Right atrium auricular region (tissue), 2 donors: ENCODE results near the gene ZNF841. TPM values are rescaled to one million over a fixed set of nuclear protein-coding genes. Genes with fewer than 3 reads are reported as not detected.
"Not testable (repeated sequence)": the region's sequence is repeated elsewhere in the genome, so short reads cannot be mapped to it uniquely, and the experiment has no call there.

Experiments
- DNase-seq: peaks from one replicate; pipeline ENCODE4 v3.0.0-alpha.2; 2019; ENCODE audit warnings: low spot score
- H3K27ac ChIP-seq, 2 donors: fragments of 200-600 bp; sonication (generic); 1 replicate in 1 of 2; 2 replicates in 1 of 2; pipeline ENCODE4 v1.5.1; 2016 to 2019
- H3K27me3 ChIP-seq, 2 donors: fragments of 200-600 bp; sonication (generic); one replicate each; pipeline versions ENCODE4 v1.5.1 to v1.6.0; 2017 to 2019
- H3K36me3 ChIP-seq: fragments of 200-600 bp; sonication (generic); one replicate; pipeline ENCODE4 v1.5.1; 2016
- H3K4me1 ChIP-seq, 2 donors: fragments of 200-600 bp; sonication (generic); one replicate each; pipeline versions ENCODE4 v1.5.1 to v1.6.0; 2017 to 2019
- H3K4me3 ChIP-seq, 2 donors: fragments of 200-600 bp; sonication (generic); 1 replicate in 1 of 2; 2 replicates in 1 of 2; pipeline ENCODE4 v1.5.1; 2017 to 2019; ENCODE audit warnings: mild to moderate bottlenecking in 1 of 2, moderate library complexity in 1 of 2
- H3K9me3 ChIP-seq, 2 donors: fragments of 200-600 bp; sonication (generic); one replicate each; pipeline ENCODE4 v1.5.1; 2019
- total RNA-seq, 2 donors: library from RNA; depleted of rRNA; stranded (reverse); fragments of >200 nt; gene quantifications; one replicate each; pipeline ENCODE4 v1.1.0, GENCODE V29; 2016
- TF ChIP-seq, protein P1 (sequence below), 2 donors: fragments of 200-600 bp; sonication (generic); IDR thresholded peaks; one replicate each; pipeline ENCODE4 v1.5.1; 2019; ENCODE audit warnings: antibody characterized with exemption in 2 of 2

ZNF841 gene
- total RNA-seq, 2 donors from 2014 or later = 4.8 to 11.0 TPM

DNA sequence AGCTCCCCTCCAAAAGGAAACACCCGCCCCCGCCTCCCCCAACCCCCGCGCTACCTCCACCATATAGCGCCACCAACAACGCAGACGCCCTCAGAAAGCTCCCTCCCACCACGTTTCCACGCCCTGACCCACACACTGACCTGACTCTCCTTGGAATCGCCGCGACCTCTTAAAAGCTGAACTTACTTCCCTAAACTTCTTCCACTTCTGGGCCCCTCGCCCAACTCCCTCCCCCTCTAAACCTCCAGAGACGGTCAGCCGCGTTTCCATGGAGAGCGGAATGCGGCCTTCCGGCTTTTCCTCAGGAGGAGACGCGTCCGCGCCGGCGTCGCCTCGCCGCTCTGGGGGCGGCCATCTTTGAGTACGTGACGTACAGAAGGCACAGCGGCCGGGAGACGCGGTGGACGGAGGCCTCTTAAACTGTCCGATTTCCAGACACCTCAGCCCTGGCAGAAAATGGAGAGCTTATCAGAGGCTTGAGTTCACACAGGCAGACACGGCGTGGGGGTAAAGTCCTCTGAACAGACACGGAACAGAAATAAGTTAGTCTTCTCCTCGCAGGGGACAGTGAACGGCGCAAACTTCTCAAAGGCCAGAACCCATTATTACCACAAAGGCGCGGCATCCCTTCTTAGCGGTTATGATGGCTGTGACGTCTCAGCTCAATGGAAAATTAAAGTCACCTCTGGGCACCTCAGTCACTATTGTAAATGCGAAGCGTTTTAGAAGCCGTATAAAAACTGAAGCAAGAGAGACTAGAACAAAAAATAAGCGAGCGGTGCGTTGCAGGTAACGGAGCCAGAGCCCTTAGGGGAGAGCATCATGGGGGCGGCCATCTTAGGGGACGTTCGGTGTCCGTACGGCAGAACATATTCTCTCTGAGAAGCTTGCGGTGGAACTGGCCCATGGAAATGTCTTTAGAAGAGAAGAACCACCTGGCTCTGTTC lies 46.7 kb downstream of the ZNF841 start, which contains the start of gene ZNF432:
TSS of gene ZNF432 (minus strand) at position 284 of the 947 bp plus-strand sequence. CDS start 1,970 bp downstream, outside the sequence.
- Histone ChIP-seq H3K9me3 (peaks cover 0 to 30% of the 10 kb centered on the region in 2 donors), H3K36me3 (peaks cover 7% of the 10 kb centered on the region), H3K27me3 (no peaks in the 10 kb centered on the region), H3K27ac (peak within 1 kb of the TSS; percentile 91 to 97), H3K4me1 (peaks cover 0 to 5% of the 10 kb centered on the region in 2 donors), H3K4me3 (peak within 1 kb of the TSS; percentile 67 to 76)
- DNase-seq = peak; percentile 97
- TF ChIP-seq, protein P1, sequence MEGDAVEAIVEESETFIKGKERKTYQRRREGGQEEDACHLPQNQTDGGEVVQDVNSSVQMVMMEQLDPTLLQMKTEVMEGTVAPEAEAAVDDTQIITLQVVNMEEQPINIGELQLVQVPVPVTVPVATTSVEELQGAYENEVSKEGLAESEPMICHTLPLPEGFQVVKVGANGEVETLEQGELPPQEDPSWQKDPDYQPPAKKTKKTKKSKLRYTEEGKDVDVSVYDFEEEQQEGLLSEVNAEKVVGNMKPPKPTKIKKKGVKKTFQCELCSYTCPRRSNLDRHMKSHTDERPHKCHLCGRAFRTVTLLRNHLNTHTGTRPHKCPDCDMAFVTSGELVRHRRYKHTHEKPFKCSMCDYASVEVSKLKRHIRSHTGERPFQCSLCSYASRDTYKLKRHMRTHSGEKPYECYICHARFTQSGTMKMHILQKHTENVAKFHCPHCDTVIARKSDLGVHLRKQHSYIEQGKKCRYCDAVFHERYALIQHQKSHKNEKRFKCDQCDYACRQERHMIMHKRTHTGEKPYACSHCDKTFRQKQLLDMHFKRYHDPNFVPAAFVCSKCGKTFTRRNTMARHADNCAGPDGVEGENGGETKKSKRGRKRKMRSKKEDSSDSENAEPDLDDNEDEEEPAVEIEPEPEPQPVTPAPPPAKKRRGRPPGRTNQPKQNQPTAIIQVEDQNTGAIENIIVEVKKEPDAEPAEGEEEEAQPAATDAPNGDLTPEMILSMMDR (IDR thresholded peaks at IDR 0.05) = no peak

DNA sequence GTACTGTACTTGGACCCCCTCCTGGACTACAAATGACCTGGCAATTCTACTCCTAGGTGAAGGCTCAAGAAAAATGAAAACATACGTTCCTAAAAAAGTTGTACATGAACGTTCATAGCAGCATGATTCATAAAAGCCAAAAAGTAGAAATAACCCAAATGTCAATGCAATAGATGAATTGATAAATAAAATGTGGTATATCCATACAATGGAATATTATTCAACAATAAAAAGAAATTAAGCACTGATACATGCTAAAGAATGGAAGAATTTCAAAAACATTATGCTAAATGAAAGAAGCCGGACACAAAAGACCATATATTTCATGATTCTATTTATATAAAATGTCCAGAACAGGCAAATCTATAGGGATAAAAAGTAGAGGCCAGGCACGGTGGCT lies 56.4 kb downstream of the ZNF841 start:
- no peak overlapping the region for H3K27ac ChIP-seq
- no peak for DNase-seq
- no peak overlapping the region for H3K4me3 ChIP-seq
- peaks cover 17 to 64% of the 10 kb centered on the region in 2 donors for H3K9me3 ChIP-seq
- no peaks in the 10 kb centered on the region for H3K4me1 ChIP-seq
- peaks cover 82% of the 10 kb centered on the region for H3K36me3 ChIP-seq
- no peaks in the 10 kb centered on the region for H3K27me3 ChIP-seq
- TF ChIP-seq, protein P1 (IDR thresholded peaks at IDR 0.05) = no peak

DNA sequence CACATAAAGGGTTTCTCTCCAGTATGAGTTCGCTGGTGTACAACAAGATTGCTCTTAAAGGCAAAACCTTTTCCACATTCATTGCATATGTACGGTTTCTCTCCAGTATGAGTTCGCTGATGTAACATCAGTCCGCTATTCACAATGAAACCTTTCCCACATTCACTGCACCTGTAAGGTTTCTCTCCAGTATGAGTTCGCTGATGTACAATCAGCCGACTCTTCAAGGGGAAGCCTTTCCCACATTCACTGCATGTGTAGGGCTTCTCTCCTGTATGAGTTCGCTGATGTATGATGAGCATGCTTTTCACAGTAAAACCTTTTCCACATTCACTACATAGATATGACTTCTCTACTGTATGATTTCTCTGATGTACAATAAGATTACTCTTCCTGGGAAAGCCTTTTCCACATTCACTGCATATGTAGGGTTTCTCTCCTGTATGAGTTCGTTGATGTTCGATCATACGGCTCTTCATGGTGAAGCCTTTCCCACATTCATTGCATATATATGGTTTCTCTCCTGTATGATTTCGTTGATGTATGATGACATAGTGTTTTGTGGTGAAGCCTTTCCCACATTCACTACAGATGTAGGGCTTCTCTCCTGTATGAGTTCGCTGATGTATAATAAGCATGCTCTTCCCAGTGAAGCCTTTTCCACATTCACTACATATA lies 61.4 kb downstream of the ZNF841 start:
- no peaks in the 10 kb centered on the region for H3K27me3 ChIP-seq
- H3K36me3 ChIP-seq = peaks cover 67% of the 10 kb centered on the region
- TF ChIP-seq, protein P1 (IDR thresholded peaks at IDR 0.05) = no peak
- H3K9me3 ChIP-seq = peaks cover 34 to 94% of the 10 kb centered on the region in 2 donors
- H3K27ac ChIP-seq = no peak overlapping the region
- DNase-seq = no peak
- no peaks in the 10 kb centered on the region for H3K4me1 ChIP-seq
- H3K4me3 ChIP-seq = no peak overlapping the region

DNA sequence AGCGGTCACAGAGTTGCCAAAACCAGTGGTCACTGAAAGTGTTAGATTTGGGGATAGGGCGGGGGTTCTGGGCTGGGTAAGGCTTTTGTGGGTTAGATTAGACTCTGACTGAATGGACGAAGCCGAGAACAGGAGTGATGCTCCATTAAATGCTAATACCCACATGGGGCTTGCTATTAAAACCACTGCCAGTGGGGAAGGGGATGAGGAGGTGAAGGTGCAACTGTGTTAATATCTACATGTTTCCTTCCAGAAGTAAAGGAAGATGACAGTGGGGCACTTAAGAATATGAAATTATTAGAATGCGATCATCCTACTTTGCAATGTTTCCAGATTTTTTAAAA lies 66.8 kb downstream of the ZNF841 start:
- Histone ChIP-seq H3K27me3 (no peaks in the 10 kb centered on the region), H3K4me3 (peak overlapping the region; percentile 83 to 84), H3K36me3 (peaks cover 35% of the 10 kb centered on the region), H3K4me1 (peaks cover 0 to 17% of the 10 kb centered on the region in 2 donors), H3K9me3 (peaks cover 13 to 41% of the 10 kb centered on the region in 2 donors), H3K27ac (peak overlapping the region; percentile 90 to 93)
- TF ChIP-seq, protein P1 (IDR thresholded peaks at IDR 0.05) = no peak
- no peak for DNase-seq

DNA sequence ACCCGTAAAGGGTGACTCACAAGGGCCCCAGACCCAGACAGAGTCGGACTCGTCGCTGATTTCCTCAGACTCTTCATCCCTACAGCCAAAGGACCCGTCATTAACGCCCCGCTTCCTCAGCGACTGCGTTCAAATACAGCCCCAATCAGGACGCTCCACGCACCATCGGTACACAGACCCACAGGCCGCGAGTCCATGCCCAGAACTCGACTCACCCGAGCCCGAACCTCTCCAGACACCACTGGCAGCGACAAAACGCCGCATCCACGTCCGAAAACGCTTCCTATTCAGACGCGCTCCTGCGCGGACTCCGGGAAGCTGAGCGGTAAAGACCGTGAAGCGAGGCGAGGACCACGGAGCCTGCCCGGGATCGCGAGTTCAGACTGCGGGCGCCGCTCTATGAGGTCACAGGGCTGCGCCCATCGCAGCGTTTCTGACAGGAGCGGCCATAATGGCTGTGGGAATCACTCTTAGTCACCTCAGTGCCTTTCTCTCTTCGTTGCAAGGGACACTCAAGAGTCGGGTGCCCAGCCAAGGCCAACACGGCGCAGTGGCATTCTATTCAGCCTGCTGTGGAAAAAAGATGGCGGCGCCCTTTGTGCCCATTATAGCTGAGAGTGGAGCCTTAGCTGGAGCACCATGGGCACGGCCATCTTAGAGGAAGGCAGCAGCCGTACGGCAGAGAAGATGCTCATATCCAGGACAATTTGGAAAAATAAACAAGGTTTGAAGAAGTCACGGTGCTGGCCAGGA lies 67.4 kb downstream of the ZNF841 start, which contains the start of gene ZNF614:
TSS of gene ZNF614 (minus strand) at position 353 of the 753 bp plus-strand sequence. CDS start 2,634 bp downstream, outside the sequence.
- peak; percentile 86 for DNase-seq
- TF ChIP-seq, protein P1 (IDR thresholded peaks at IDR 0.05) = no peak
- peak within 1 kb of the TSS; percentile 83 to 84 for H3K4me3 ChIP-seq
- no peaks in the 10 kb centered on the region for H3K27me3 ChIP-seq
- H3K9me3 ChIP-seq = peaks cover 8 to 35% of the 10 kb centered on the region in 2 donors
- H3K27ac ChIP-seq = peak within 1 kb of the TSS; percentile 90 to 93
- H3K36me3 ChIP-seq = peaks cover 35% of the 10 kb centered on the region
- peaks cover 0 to 17% of the 10 kb centered on the region in 2 donors for H3K4me1 ChIP-seq

DNA sequence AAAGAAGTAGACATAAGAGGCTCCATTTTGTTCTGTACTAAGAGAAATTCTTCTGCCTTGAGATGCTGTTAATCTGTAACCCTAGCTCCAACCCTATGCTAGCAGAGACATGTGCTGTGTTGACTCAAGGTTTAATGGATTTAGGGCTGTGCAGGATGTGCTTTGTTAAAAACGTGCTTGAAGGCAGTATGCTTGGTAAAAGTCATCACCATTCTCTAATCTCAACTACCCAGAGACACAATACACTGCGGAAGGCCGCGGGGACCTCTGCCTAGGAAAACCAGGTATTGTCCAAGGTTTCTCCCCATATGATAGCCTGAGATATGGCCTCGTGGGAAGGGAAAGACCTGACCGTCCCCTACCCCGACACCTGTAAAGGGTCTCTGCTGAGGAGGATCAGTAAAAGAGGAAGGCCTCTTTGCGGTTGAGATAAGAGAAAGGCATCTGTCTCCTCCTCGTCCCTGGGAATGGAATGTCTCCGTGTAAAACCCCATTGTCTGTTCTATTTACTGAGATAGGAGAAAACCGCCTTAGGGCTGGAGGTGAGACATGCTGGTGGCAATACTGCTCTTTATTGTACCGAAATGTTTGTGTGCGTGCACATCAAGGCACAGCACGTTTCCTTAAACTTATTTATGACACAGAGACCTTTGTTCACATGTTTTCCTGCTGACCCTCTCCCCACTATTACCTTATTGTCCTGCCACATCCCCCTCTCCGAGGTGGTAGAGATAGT lies 69.1 kb downstream of the ZNF841 start:
- not testable (repeated sequence) for H3K27ac ChIP-seq, DNase-seq, H3K27me3 ChIP-seq, H3K4me3 ChIP-seq
- H3K4me1 ChIP-seq = peaks cover 0 to 17% of the 10 kb centered on the region in 2 donors
- peaks cover 46% of the 10 kb centered on the region for H3K36me3 ChIP-seq
- peaks cover 0 to 21% of the 10 kb centered on the region in 2 donors for H3K9me3 ChIP-seq

DNA sequence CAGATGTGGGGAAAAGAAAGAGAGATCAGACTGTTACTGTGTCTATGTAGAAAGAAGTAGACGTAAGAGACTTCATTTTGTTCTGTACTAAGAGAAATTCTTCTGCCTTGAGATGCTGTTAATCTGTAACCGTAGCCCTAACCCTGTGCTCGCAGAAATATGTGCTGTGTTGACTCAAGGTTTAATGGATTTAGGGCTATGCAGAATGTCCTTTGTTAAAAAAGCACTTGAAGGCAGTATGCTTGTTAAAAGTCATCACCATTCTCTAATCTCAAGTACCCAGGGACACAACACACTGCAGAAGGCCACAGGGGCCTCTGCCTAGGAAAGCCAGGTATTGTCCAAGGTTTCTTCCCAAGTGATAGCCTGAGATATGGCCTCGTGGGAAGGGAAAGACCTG lies 71.1 kb downstream of the ZNF841 start:
- DNase-seq, H3K27me3 ChIP-seq, H3K4me3 ChIP-seq, H3K27ac ChIP-seq: not testable (repeated sequence)
- peaks cover 0 to 17% of the 10 kb centered on the region in 2 donors for H3K4me1 ChIP-seq
- H3K36me3 ChIP-seq = peaks cover 60% of the 10 kb centered on the region
- H3K9me3 ChIP-seq = peaks cover 0 to 24% of the 10 kb centered on the region in 2 donors
